H9 (cell line): Measurements from ENCODE around the gene MBL2. TPM values are rescaled to one million over a fixed set of nuclear protein-coding genes. Genes with fewer than 3 reads are reported as not detected.

Experiments used
- DNase-seq: peaks from one replicate; pipeline ENCODE4 v3.0.0-alpha.2; 2017
- H2AFZ ChIP-seq: one replicate; pipeline ENCODE4 v1.6.1; 2013; ENCODE audit warnings: mild to moderate bottlenecking, low read length, control low read depth, moderate library complexity
- H2AK5ac ChIP-seq: 2 replicates; pipeline ENCODE4 v1.6.1; 2013; ENCODE audit warnings: low read length, control low read depth, mixed read lengths; ENCODE audit not compliant: insufficient read length
- H2BK120ac ChIP-seq: one replicate; pipeline ENCODE4 v1.6.1; 2013; ENCODE audit warnings: low read depth, mild to moderate bottlenecking, low read length, control low read depth, inconsistent platforms; ENCODE audit not compliant: poor library complexity, severe bottlenecking
- H2BK12ac ChIP-seq: 2 replicates; pipeline ENCODE4 v1.6.1; 2013; ENCODE audit warnings: low read length, control low read depth, mixed read lengths, low read depth; ENCODE audit not compliant: insufficient read length
- H2BK15ac ChIP-seq: 2 replicates; pipeline ENCODE4 v1.6.1; 2013; ENCODE audit warnings: low read depth, low read length, control low read depth
- H2BK20ac ChIP-seq: one replicate; pipeline ENCODE4 v1.6.1; 2013; ENCODE audit warnings: low read depth, mild to moderate bottlenecking, low read length, control low read depth, inconsistent platforms; ENCODE audit not compliant: poor library complexity, severe bottlenecking
- H2BK5ac ChIP-seq: 2 replicates; pipeline ENCODE4 v1.6.1; 2013; ENCODE audit warnings: low read length, control low read depth, mixed read lengths; ENCODE audit not compliant: insufficient read length
- H3K14ac ChIP-seq: 2 replicates; pipeline ENCODE4 v1.6.1; 2013; ENCODE audit warnings: low read length, control low read depth; ENCODE audit not compliant: insufficient read depth
- H3K18ac ChIP-seq: 2 replicates; pipeline ENCODE4 v1.6.1; 2013; ENCODE audit warnings: low read depth, mild to moderate bottlenecking, mixed read lengths, low read length, control low read depth; ENCODE audit not compliant: insufficient read length
- H3K23ac ChIP-seq: 2 replicates; pipeline ENCODE4 v1.6.1; 2013; ENCODE audit warnings: low read length, control low read depth, mixed read lengths, low read depth; ENCODE audit not compliant: insufficient read length
- H3K23me2 ChIP-seq: 2 replicates; pipeline ENCODE4 v1.6.1; 2013; ENCODE audit warnings: low read depth, mild to moderate bottlenecking, mixed read lengths, low read length, control low read depth; ENCODE audit not compliant: insufficient read length, poor library complexity, severe bottlenecking
- H3K27ac ChIP-seq: 2 replicates; pipeline ENCODE4 v1.5.1; 2013; ENCODE audit warnings: low read length, control low read depth, mixed read lengths, low read depth; ENCODE audit not compliant: insufficient read length
- H3K27me3 ChIP-seq: 2 replicates; pipeline ENCODE4 v1.6.1; 2013; ENCODE audit warnings: low read length, control low read depth, inconsistent platforms; ENCODE audit not compliant: insufficient read depth
- H3K4ac ChIP-seq: 2 replicates; pipeline ENCODE4 v1.6.1; 2013; ENCODE audit warnings: low read depth, mild to moderate bottlenecking, control low read depth, inconsistent platforms, low read length, moderate library complexity
- H3K4me1 ChIP-seq: 2 replicates; pipeline ENCODE4 v1.6.1; 2013; ENCODE audit warnings: low read length, control low read depth, inconsistent platforms; ENCODE audit not compliant: insufficient read depth
- H3K4me2 ChIP-seq: 2 replicates; pipeline ENCODE4 v1.6.1; 2013; ENCODE audit warnings: low read length, control low read depth, mixed read lengths; ENCODE audit not compliant: insufficient read length, insufficient read depth
- H3K56ac ChIP-seq: 2 replicates; pipeline ENCODE4 v1.6.1; 2013; ENCODE audit warnings: low read depth, mild to moderate bottlenecking, mixed read lengths, low read length, control low read depth; ENCODE audit not compliant: insufficient read length
- H3K79me1 ChIP-seq: 2 replicates; pipeline ENCODE4 v1.6.1; 2013; ENCODE audit warnings: low read depth, mild to moderate bottlenecking, moderate library complexity, low read length, control low read depth, inconsistent platforms; ENCODE audit not compliant: insufficient read depth, poor library complexity, severe bottlenecking
- H3K79me2 ChIP-seq: 2 replicates; pipeline ENCODE4 v1.6.1; 2013; ENCODE audit warnings: low read length, control low read depth, inconsistent platforms; ENCODE audit not compliant: insufficient read depth
- H3K9ac ChIP-seq: 2 replicates; pipeline ENCODE4 v1.6.1; 2013; ENCODE audit warnings: low read length, control low read depth, mixed read lengths; ENCODE audit not compliant: insufficient read length; ENCODE audit errors: extremely low read depth
- H3K9me3 ChIP-seq: one replicate; pipeline ENCODE4 v1.6.1; 2013; ENCODE audit warnings: low read depth, low read length, inconsistent platforms; ENCODE audit not compliant: control insufficient read depth
- H3T11ph ChIP-seq: one replicate; pipeline ENCODE4 v1.6.1; 2013; ENCODE audit warnings: mild to moderate bottlenecking, low read length, control low read depth, inconsistent platforms
- H4K20me1 ChIP-seq: one replicate; pipeline ENCODE4 v1.6.1; 2013; ENCODE audit not compliant: control insufficient read depth, insufficient read length, insufficient read depth
- H4K5ac ChIP-seq: 2 replicates; pipeline ENCODE4 v1.6.1; 2013; ENCODE audit warnings: low read depth, mild to moderate bottlenecking, mixed read lengths, low read length, control low read depth; ENCODE audit not compliant: insufficient read length
- H4K8ac ChIP-seq: replicated peaks from 2 replicates; pipeline ENCODE4 v1.6.1; 2013; ENCODE audit warnings: low read length, control low read depth, mixed read lengths, low read depth; ENCODE audit not compliant: insufficient read length
- H4K91ac ChIP-seq: 2 replicates; pipeline ENCODE4 v1.6.1; 2013; ENCODE audit warnings: low read depth, mild to moderate bottlenecking, moderate library complexity, mixed read lengths, low read length, control low read depth; ENCODE audit not compliant: insufficient read length
- H3K27ac Mint-ChIP-seq, 3 experiments: 2 replicates in 2 of 3; 3 replicates in 1 of 3; pipeline ENCODE4 v1.8.0; 2020 to 2021; ENCODE audit warnings: mixed read lengths in 3 of 3, mild to moderate bottlenecking in 1 of 3, moderate library complexity in 1 of 3
- H3K27me3 Mint-ChIP-seq: 2 replicates; pipeline ENCODE4 v1.8.0; 2021; ENCODE audit warnings: low read depth, mild to moderate bottlenecking, moderate library complexity, mixed read lengths
- H3K36me3 Mint-ChIP-seq, 3 experiments: 2 replicates in 2 of 3; 3 replicates in 1 of 3; pipeline ENCODE4 v1.8.0; 2020 to 2021; ENCODE audit warnings: low read depth in 3 of 3, mixed read lengths in 3 of 3; ENCODE audit not compliant: insufficient read depth in 1 of 3
- H3K4me1 Mint-ChIP-seq, 2 experiments: 2 replicates each; pipeline ENCODE4 v1.8.0; 2020; ENCODE audit warnings: mixed read lengths in 2 of 2
- H3K4me3 Mint-ChIP-seq, 2 experiments: 2 replicates in 1 of 2; 3 replicates in 1 of 2; pipeline ENCODE4 v1.8.0; 2020 to 2021; ENCODE audit warnings: mild to moderate bottlenecking in 2 of 2, mixed read lengths in 2 of 2, moderate library complexity in 1 of 2
- H3K9me3 Mint-ChIP-seq, 2 experiments: 2 replicates in 1 of 2; 3 replicates in 1 of 2; pipeline ENCODE4 v1.8.0; 2020; ENCODE audit warnings: mild to moderate bottlenecking in 2 of 2, mixed read lengths in 2 of 2, moderate library complexity in 1 of 2
- WGBS: extraction: QIAGEN DNeasy Blood & Tissue Kit; methylation state at CpG from one replicate; pipeline ENCODE4 v1.1.7; 2013; ENCODE audit warnings: missing lambda C conversion rate, low lambda C conversion rate, mixed read lengths; ENCODE audit not compliant: insufficient read length; ENCODE audit errors: extremely low coverage; 5-methylcytosine and 5-hydroxymethylcytosine counted together
- total RNA-seq: library from RNA; stranded (reverse); gene quantifications from 2 replicates; pipeline ENCODE4 v1.2.1, GENCODE V29; 2021
- TF ChIP-seq, protein P1 (sequence below): fragments of 200-600 bp; sonication (generic); conservative IDR thresholded peaks from 3 replicates; pipeline ENCODE4 v1.8.0; 2021; ENCODE audit warnings: antibody characterized with exemption, mild to moderate bottlenecking

The MBL2 gene
- total RNA-seq, 1 experiment from 2014 or later = not detected

DNA sequence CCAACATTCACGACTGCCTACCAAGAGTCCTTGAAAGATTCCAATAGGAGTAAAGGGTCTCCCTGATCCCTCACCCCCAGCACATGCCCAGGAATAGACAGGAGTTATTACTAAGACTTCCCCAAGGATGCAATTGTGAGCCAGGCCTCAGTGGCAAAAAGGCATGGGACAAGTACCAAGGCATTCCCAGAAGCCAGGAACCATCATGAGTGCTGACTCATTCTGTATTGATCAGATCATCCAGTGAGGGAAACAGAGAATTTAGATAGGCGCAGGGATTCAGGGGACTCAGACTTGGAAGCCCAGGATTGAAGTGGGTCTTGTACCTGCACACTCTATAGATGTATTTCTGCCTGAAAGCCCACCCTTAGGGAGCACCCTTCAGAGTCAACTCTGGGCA lies 21.2 kb downstream of the MBL2 start:
- no peak overlapping the region for H2BK20ac ChIP-seq
- H3K4me3 Mint-ChIP-seq = no peak overlapping the region
- H2BK5ac ChIP-seq = no peak overlapping the region
- no peak overlapping the region for H3K9ac ChIP-seq
- H2AFZ ChIP-seq = no peak overlapping the region
- H2BK12ac ChIP-seq = no peak overlapping the region
- no peaks in the 10 kb centered on the region for H3K27me3 ChIP-seq
- H3K18ac ChIP-seq = no peak overlapping the region
- H3K23me2 ChIP-seq = no peaks in the 10 kb centered on the region
- no CpG with 5 or more reads among the region's 2 CpGs for WGBS
- no peak overlapping the region for H3K56ac ChIP-seq
- H3K36me3 Mint-ChIP-seq = no peaks in the 10 kb centered on the region; a peak in 1 of 7 replicates
- no peak overlapping the region for H2AK5ac ChIP-seq
- H3K4me1 ChIP-seq = no peaks in the 10 kb centered on the region
- no peaks in the 10 kb centered on the region for H3K9me3 ChIP-seq
- no peaks in the 10 kb centered on the region for H3K4me1 Mint-ChIP-seq
- H3K27ac Mint-ChIP-seq = no peak overlapping the region
- no peak overlapping the region for H2BK120ac ChIP-seq
- H3K9me3 Mint-ChIP-seq = no peaks in the 10 kb centered on the region; a peak in 3 of 5 replicates
- H3K79me2 ChIP-seq = no peaks in the 10 kb centered on the region
- H4K8ac ChIP-seq = no peak overlapping the region
- no peaks in the 10 kb centered on the region for H3K27me3 Mint-ChIP-seq
- no peak overlapping the region for H3K4ac ChIP-seq
- H4K20me1 ChIP-seq = no peaks in the 10 kb centered on the region
- H3T11ph ChIP-seq = no peak overlapping the region
- H3K4me2 ChIP-seq = no peak overlapping the region
- no peak overlapping the region for H3K23ac ChIP-seq
- H4K91ac ChIP-seq = no peak overlapping the region
- no peak for DNase-seq
- H3K79me1 ChIP-seq = no peaks in the 10 kb centered on the region
- no peak overlapping the region for H4K5ac ChIP-seq
- H3K14ac ChIP-seq = no peak overlapping the region
- TF ChIP-seq, protein P1, sequence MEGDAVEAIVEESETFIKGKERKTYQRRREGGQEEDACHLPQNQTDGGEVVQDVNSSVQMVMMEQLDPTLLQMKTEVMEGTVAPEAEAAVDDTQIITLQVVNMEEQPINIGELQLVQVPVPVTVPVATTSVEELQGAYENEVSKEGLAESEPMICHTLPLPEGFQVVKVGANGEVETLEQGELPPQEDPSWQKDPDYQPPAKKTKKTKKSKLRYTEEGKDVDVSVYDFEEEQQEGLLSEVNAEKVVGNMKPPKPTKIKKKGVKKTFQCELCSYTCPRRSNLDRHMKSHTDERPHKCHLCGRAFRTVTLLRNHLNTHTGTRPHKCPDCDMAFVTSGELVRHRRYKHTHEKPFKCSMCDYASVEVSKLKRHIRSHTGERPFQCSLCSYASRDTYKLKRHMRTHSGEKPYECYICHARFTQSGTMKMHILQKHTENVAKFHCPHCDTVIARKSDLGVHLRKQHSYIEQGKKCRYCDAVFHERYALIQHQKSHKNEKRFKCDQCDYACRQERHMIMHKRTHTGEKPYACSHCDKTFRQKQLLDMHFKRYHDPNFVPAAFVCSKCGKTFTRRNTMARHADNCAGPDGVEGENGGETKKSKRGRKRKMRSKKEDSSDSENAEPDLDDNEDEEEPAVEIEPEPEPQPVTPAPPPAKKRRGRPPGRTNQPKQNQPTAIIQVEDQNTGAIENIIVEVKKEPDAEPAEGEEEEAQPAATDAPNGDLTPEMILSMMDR = no peak
- no peak overlapping the region for H2BK15ac ChIP-seq
- no peak overlapping the region for H3K27ac ChIP-seq
